Measurements from ENCODE around the gene SMG6. TPM values are rescaled to one million over a fixed set of nuclear protein-coding genes. Genes with fewer than 3 reads are reported as not detected.

The SMG6 gene
- total RNA-seq, 1 donor from 2014 or later, result 47.7 TPM

- peak overlapping the region; percentile 84 for H3K4me3 Mint-ChIP-seq (ENCODE audit: low read depth)
- H3K27ac Mint-ChIP-seq, result peak overlapping the region; percentile 93
- H3K9me3 Mint-ChIP-seq (ENCODE audit: low read depth), result no peaks in the 10 kb centered on the region
- H3K4me1 Mint-ChIP-seq (ENCODE audit: low read depth), result peaks cover 9% of the 10 kb centered on the region
- peak; percentile 13 for TF ChIP-seq CTCF (IDR thresholded peaks at IDR 0.05; ENCODE audit: unreplicated experiment)
- DNase-seq (ENCODE audit: low spot score, unreplicated experiment), result no peak
- peaks cover 12% of the 10 kb centered on the region for H3K36me3 Mint-ChIP-seq (ENCODE audit: insufficient read depth)
- H3K27me3 Mint-ChIP-seq, result no peaks in the 10 kb centered on the region
These were observed 261.2 kb downstream of the SMG6 start for GRCh38 chr17:2042390-2042847.

- H3K4me1 Mint-ChIP-seq (ENCODE audit: low read depth), result peaks cover 9% of the 10 kb centered on the region
- peak; percentile 91 for DNase-seq (ENCODE audit: low spot score, unreplicated experiment)
- H3K9me3 Mint-ChIP-seq (ENCODE audit: low read depth), result no peaks in the 10 kb centered on the region
- peak within 1 kb of the TSS; percentile 93 for H3K27ac Mint-ChIP-seq
- TF ChIP-seq CTCF (IDR thresholded peaks at IDR 0.05; ENCODE audit: unreplicated experiment), result peak; percentile 59
- H3K4me3 Mint-ChIP-seq (ENCODE audit: low read depth), result peak within 1 kb of the TSS; percentile 84
- H3K27me3 Mint-ChIP-seq, result no peaks in the 10 kb centered on the region
- peaks cover 14% of the 10 kb centered on the region for H3K36me3 Mint-ChIP-seq (ENCODE audit: insufficient read depth)
These were observed 261.8 kb downstream of the SMG6 start, which contains the start of gene OVCA2 for GRCh38 chr17:2041561-2042389. Gene OVCA2, plus strand, starts transcription at chr17:2042022. Its CDS starts 26 bp downstream, at chr17:2042048.

GRCh38 chr17:2040942-2041560, 262.5 kb downstream of the SMG6 start:
- Mint-ChIP-seq H3K27ac (peak overlapping the region; percentile 89), H3K4me1 (ENCODE audit: low read depth) (peaks cover 9% of the 10 kb centered on the region), H3K4me3 (ENCODE audit: low read depth) (peak overlapping the region; percentile 84), H3K27me3 (no peaks in the 10 kb centered on the region), H3K9me3 (ENCODE audit: low read depth) (no peaks in the 10 kb centered on the region), H3K36me3 (ENCODE audit: insufficient read depth) (peaks cover 19% of the 10 kb centered on the region)
- no peak for DNase-seq (ENCODE audit: low spot score, unreplicated experiment)
- TF ChIP-seq CTCF (IDR thresholded peaks at IDR 0.05; ENCODE audit: unreplicated experiment), result no peak

GRCh38 chr17:2040219-2040827, 263.3 kb downstream of the SMG6 start:
- Mint-ChIP-seq H3K9me3 (ENCODE audit: low read depth) (no peaks in the 10 kb centered on the region), H3K4me3 (ENCODE audit: low read depth) (peak overlapping the region; percentile 84), H3K27me3 (no peaks in the 10 kb centered on the region), H3K27ac (no peak overlapping the region), H3K36me3 (ENCODE audit: insufficient read depth) (peaks cover 19% of the 10 kb centered on the region), H3K4me1 (ENCODE audit: low read depth) (peaks cover 9% of the 10 kb centered on the region)
- TF ChIP-seq CTCF (IDR thresholded peaks at IDR 0.05; ENCODE audit: unreplicated experiment), result no peak
- no peak for DNase-seq (ENCODE audit: low spot score, unreplicated experiment)

GRCh38 chr17:2037155-2037554, 266.4 kb downstream of the SMG6 start:
- peaks cover 3% of the 10 kb centered on the region for H3K4me1 Mint-ChIP-seq (ENCODE audit: low read depth)
- no peak for TF ChIP-seq CTCF (IDR thresholded peaks at IDR 0.05; ENCODE audit: unreplicated experiment)

More at GRCh38 chr17:2037155-2037554, 266.4 kb downstream of the SMG6 start:
- Mint-ChIP-seq H3K27me3 (no peaks in the 10 kb centered on the region), H3K9me3 (ENCODE audit: low read depth) (no peaks in the 10 kb centered on the region), H3K36me3 (ENCODE audit: insufficient read depth) (peaks cover 13% of the 10 kb centered on the region), H3K4me3 (ENCODE audit: low read depth) (no peak overlapping the region), H3K27ac (no peak overlapping the region)
- DNase-seq (ENCODE audit: low spot score, unreplicated experiment), result no peak
